Right atrium auricular region (tissue), 2 donors: ENCODE data around the gene BRCA1. TPM values are rescaled to one million over a fixed set of nuclear protein-coding genes. Genes with fewer than 3 reads are reported as not detected.

Experiments used
- DNase-seq: peaks from one replicate; pipeline ENCODE4 v3.0.0-alpha.2; 2019; ENCODE audit warnings: low spot score
- H3K27ac ChIP-seq, 2 donors: fragments of 200-600 bp; sonication (generic); 1 replicate in 1 of 2; 2 replicates in 1 of 2; pipeline ENCODE4 v1.5.1; 2016 to 2019
- H3K27me3 ChIP-seq, 2 donors: fragments of 200-600 bp; sonication (generic); one replicate each; pipeline versions ENCODE4 v1.5.1 to v1.6.0; 2017 to 2019
- H3K36me3 ChIP-seq: fragments of 200-600 bp; sonication (generic); one replicate; pipeline ENCODE4 v1.5.1; 2016
- H3K4me1 ChIP-seq, 2 donors: fragments of 200-600 bp; sonication (generic); one replicate each; pipeline versions ENCODE4 v1.5.1 to v1.6.0; 2017 to 2019
- H3K4me3 ChIP-seq, 2 donors: fragments of 200-600 bp; sonication (generic); 1 replicate in 1 of 2; 2 replicates in 1 of 2; pipeline ENCODE4 v1.5.1; 2017 to 2019; ENCODE audit warnings: mild to moderate bottlenecking in 1 of 2, moderate library complexity in 1 of 2
- H3K9me3 ChIP-seq, 2 donors: fragments of 200-600 bp; sonication (generic); one replicate each; pipeline ENCODE4 v1.5.1; 2019
- total RNA-seq, 2 donors: library from RNA; depleted of rRNA; stranded (reverse); fragments of >200 nt; gene quantifications; one replicate each; pipeline ENCODE4 v1.1.0, GENCODE V29; 2016
- TF ChIP-seq, protein P1 (sequence below), 2 donors: fragments of 200-600 bp; sonication (generic); IDR thresholded peaks; one replicate each; pipeline ENCODE4 v1.5.1; 2019; ENCODE audit warnings: antibody characterized with exemption in 2 of 2

BRCA1 gene
- total RNA-seq, 2 donors from 2014 or later: 5.4 to 8.4 TPM

DNA sequence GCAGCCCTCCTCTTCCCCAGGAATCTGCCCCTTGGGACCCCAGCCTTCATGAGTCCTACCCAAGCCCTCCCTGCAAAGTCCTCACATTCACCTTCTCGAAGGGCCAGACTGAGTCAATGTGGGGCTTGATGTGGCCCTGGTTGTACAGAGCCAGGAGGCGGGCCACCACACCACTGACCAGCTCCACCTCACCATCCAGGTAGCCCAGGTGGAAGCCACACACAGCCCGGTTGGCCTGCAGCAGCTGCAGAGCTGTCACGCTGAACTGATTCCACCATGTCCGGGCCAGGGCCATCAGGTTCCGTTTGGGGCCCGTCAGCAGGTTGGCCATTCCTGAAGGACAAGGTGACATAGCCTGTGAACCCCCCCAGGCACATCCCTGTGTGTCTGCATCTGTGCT is 108.9 kb downstream of the BRCA1 start:
- DNase-seq: no peak
- TF ChIP-seq, protein P1, sequence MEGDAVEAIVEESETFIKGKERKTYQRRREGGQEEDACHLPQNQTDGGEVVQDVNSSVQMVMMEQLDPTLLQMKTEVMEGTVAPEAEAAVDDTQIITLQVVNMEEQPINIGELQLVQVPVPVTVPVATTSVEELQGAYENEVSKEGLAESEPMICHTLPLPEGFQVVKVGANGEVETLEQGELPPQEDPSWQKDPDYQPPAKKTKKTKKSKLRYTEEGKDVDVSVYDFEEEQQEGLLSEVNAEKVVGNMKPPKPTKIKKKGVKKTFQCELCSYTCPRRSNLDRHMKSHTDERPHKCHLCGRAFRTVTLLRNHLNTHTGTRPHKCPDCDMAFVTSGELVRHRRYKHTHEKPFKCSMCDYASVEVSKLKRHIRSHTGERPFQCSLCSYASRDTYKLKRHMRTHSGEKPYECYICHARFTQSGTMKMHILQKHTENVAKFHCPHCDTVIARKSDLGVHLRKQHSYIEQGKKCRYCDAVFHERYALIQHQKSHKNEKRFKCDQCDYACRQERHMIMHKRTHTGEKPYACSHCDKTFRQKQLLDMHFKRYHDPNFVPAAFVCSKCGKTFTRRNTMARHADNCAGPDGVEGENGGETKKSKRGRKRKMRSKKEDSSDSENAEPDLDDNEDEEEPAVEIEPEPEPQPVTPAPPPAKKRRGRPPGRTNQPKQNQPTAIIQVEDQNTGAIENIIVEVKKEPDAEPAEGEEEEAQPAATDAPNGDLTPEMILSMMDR (IDR thresholded peaks at IDR 0.05): no peak
- no peak overlapping the region for H3K4me3 ChIP-seq
- no peaks in the 10 kb centered on the region for H3K27me3 ChIP-seq
- H3K9me3 ChIP-seq: no peaks in the 10 kb centered on the region
- H3K27ac ChIP-seq: peak overlapping the region; percentile 64 to 75
- H3K4me1 ChIP-seq: peaks cover 0 to 89% of the 10 kb centered on the region in 2 donors
- H3K36me3 ChIP-seq: peaks cover 28% of the 10 kb centered on the region

DNA sequence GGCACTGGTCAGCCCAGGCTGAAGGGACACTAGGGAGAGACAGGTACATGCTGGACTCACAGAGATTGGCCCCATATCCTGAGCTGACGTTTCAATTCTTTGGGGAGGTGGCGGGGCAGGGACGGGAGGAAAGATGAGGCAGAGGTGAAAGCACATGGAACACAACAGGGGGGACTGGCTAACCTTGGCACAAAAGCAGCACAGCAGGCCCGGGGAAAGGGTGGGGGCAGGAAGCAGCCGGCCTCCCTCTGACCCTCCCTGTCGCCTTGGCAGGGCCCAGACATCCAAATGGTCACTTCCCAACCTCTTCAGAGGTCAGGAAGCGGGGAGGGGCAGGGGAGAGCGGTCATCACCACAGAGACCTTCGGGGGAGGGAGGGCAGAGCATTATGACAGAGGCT is 109.6 kb downstream of the BRCA1 start:
- no peaks in the 10 kb centered on the region for H3K9me3 ChIP-seq
- peaks cover 0 to 90% of the 10 kb centered on the region in 2 donors for H3K4me1 ChIP-seq
- TF ChIP-seq, protein P1 (IDR thresholded peaks at IDR 0.05): no peak
- H3K36me3 ChIP-seq: peaks cover 28% of the 10 kb centered on the region
- peak; percentile 86 for DNase-seq
- H3K27me3 ChIP-seq: no peaks in the 10 kb centered on the region
- H3K4me3 ChIP-seq: no peak overlapping the region
- peak overlapping the region; percentile 64 to 75 for H3K27ac ChIP-seq

DNA sequence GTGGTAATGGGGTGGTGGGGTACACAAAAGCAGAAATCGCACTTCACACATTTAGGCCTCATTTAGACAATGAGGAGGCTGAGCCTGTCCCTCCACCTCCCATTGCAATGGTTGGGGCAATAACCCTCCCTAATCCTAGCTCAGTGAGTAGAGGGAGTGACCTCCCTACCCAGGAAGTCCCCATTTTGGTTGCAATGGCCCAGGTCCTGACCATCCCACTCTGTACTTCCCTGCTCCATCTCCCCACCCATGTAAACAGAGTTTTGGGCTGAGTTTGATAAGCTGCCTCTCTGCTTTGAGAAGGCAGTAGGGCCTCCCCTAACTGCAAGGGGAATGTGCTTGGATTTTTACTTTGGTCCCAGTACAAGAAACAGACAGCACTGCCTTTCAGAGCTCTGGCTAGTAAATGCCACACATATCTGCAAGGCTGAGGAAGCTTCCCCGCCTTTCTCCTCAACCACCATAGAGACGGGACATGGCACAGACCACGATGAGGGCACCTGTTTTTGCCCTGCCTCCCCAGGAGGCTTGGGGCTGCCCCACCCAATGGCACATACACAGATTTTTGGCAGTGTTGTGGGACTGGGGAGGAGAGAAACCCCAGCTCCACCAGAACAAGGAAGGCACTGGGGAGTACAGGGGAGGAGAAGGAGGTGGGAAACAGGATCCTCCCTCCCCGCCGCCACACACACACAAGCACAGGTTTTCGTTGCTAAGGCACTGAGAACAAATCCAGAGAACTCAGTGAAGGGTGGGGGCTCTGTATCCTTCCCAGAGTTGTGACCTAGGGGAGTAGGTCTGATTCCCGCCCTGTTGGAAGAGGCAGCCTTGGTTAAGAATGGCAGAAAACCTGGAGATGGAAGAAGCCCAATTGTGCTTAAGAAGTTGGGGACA is 110.3 kb downstream of the BRCA1 start:
- no peaks in the 10 kb centered on the region for H3K9me3 ChIP-seq
- peak overlapping the region; percentile 64 to 75 for H3K27ac ChIP-seq
- peaks cover 0 to 90% of the 10 kb centered on the region in 2 donors for H3K4me1 ChIP-seq
- TF ChIP-seq, protein P1 (IDR thresholded peaks at IDR 0.05): no peak
- H3K4me3 ChIP-seq: no peak overlapping the region
- H3K36me3 ChIP-seq: peaks cover 28% of the 10 kb centered on the region
- DNase-seq: no peak
- H3K27me3 ChIP-seq: no peaks in the 10 kb centered on the region

DNA sequence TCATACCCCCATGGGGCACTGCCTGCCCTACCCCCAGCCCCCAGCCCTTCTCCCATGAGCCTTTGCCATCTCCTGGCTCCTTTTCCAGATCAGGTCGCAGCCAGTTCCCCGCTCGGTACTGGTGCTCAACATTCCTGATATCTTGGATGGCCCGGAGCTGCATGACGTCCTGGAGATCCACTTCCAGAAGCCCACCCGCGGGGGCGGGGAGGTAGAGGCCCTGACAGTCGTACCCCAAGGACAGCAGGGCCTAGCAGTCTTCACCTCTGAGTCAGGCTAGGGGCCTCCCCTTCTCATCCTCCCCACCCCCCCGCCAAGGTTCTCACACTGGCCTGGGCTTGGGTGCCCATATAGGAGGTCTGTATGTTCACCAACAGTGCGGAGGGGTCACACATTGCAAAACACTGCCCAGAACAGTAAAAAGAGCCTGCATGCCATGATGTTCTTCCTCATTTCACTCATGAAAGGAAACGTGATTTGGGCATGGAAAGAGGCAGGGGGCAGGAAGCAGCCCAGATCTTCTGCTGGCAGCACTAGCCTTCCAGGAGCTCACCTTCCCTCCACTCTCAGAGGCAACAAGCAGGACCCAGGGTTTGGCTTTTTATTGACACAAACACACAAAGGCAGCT is 111.0 kb downstream of the BRCA1 start:
- Histone ChIP-seq H3K27me3 (no peaks in the 10 kb centered on the region), H3K4me3 (no peak overlapping the region), H3K4me1 (peaks cover 0 to 84% of the 10 kb centered on the region in 2 donors), H3K9me3 (no peaks in the 10 kb centered on the region), H3K27ac (peak overlapping the region; percentile 64 to 75), H3K36me3 (peaks cover 28% of the 10 kb centered on the region)
- no peak for DNase-seq
- TF ChIP-seq, protein P1 (IDR thresholded peaks at IDR 0.05): no peak

DNA sequence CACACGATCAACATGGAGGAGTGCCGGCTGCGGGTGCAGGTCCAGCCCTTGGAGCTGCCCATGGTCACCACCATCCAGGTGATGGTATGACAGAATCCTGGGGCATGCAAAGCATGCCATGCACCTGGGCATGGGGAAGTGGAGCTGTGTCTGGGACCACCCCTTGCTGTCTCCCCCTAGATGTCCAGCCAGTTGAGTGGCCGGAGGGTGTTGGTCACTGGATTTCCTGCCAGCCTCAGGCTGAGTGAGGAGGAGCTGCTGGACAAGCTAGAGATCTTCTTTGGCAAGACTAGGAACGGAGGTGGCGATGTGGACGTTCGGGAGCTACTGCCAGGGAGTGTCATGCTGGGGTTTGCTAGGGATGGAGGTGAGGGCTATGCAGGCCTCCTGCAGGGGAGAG is 111.9 kb downstream of the BRCA1 start:
- H3K27me3 ChIP-seq: no peaks in the 10 kb centered on the region
- peaks cover 0 to 78% of the 10 kb centered on the region in 2 donors for H3K4me1 ChIP-seq
- DNase-seq: no peak
- H3K36me3 ChIP-seq: peaks cover 26% of the 10 kb centered on the region
- TF ChIP-seq, protein P1 (IDR thresholded peaks at IDR 0.05): no peak
- H3K9me3 ChIP-seq: no peaks in the 10 kb centered on the region
- peak overlapping the region in 1 of 2 donors; percentile 56 for H3K27ac ChIP-seq
- H3K4me3 ChIP-seq: no peak overlapping the region
